PC-9 (cell line): ENCODE data around the gene DUSP10. TPM values are rescaled to one million over a fixed set of nuclear protein-coding genes. Genes with fewer than 3 reads are reported as not detected.

Experiments used
- BruUV-seq: library from RNA; stranded (reverse); fragments of 400-500 nt; replicated peaks from 2 replicates; lab custom pipeline; 2021; lab: Mats Ljungman, UMichigan
- CTCF ChIA-PET: fragments of 300-600 bp; sonication (Branson Sonifier 250); formaldehyde crosslinking; loops from one replicate; lab custom pipeline; 2022; ENCODE audit warnings: antibody characterized with exemption; lab: Charles Lee
- POLR2A ChIA-PET: fragments of 300-600 bp; sonication (Branson Sonifier 250); formaldehyde crosslinking; loops from one replicate; lab custom pipeline; 2022; ENCODE audit warnings: antibody characterized with exemption; ENCODE audit not compliant: unreplicated experiment; lab: Charles Lee
- DNase-seq, 2 experiments: peaks; one replicate each; pipeline versions ENCODE4 v3.0.0 to v3.0.0-alpha.2; 2015 to 2022; ENCODE audit warnings: mixed read lengths in 1 of 2
- H2AFZ ChIP-seq: fragments of 200-600 bp; sonication (generic); 2 replicates; pipeline ENCODE4 v1.8.1; 2017; ENCODE audit warnings: antibody characterized with exemption
- H3F3A ChIP-seq: fragments of 200-600 bp; sonication (generic); 2 replicates; pipeline ENCODE4 v1.8.1; 2017; ENCODE audit warnings: antibody characterized with exemption, mild to moderate bottlenecking, low read depth; ENCODE audit not compliant: insufficient read depth
- H3K27ac ChIP-seq: fragments of 200-600 bp; sonication (generic); 2 replicates; pipeline ENCODE4 v1.6.1; 2016; ENCODE audit warnings: mixed run types
- H3K27me3 ChIP-seq: fragments of 200-600 bp; sonication (generic); 2 replicates; pipeline ENCODE4 v1.6.1; 2016; ENCODE audit warnings: low read depth, mixed run types; ENCODE audit not compliant: insufficient read depth
- H3K36me3 ChIP-seq: fragments of 200-600 bp; sonication (generic); 2 replicates; pipeline ENCODE4 v1.6.1; 2016; ENCODE audit warnings: low read depth, mixed run types
- H3K4me1 ChIP-seq: fragments of 200-600 bp; sonication (generic); replicated peaks from 2 replicates; pipeline ENCODE4 v1.6.1; 2016; ENCODE audit warnings: mixed run types; ENCODE audit not compliant: insufficient read depth
- H3K4me2 ChIP-seq: fragments of 200-600 bp; sonication (generic); 2 replicates; pipeline ENCODE4 v1.6.1; 2017; ENCODE audit warnings: mixed run types
- H3K4me3 ChIP-seq: fragments of 200-600 bp; sonication (generic); 2 replicates; pipeline ENCODE4 v1.6.1; 2016; ENCODE audit warnings: mixed run types
- H3K79me2 ChIP-seq: fragments of 200-600 bp; sonication (generic); 2 replicates; pipeline ENCODE4 v1.6.1; 2017; ENCODE audit warnings: low read depth, mixed run types
- H3K9me2 ChIP-seq: fragments of 200-600 bp; sonication (generic); 2 replicates; pipeline ENCODE4 v1.8.1; 2017; ENCODE audit warnings: mild to moderate bottlenecking; ENCODE audit not compliant: insufficient read depth
- H3K9me3 ChIP-seq: fragments of 200-600 bp; sonication (generic); 2 replicates; pipeline ENCODE4 v1.8.1; 2016; ENCODE audit warnings: low read depth; ENCODE audit not compliant: insufficient read depth
- H4K20me1 ChIP-seq: fragments of 200-600 bp; sonication (generic); 2 replicates; pipeline ENCODE4 v1.8.1; 2017; ENCODE audit not compliant: insufficient read depth
- CTCF ChIP-seq: fragments of 200-600 bp; sonication (generic); conservative IDR thresholded peaks from 2 replicates; pipeline ENCODE4 v1.6.1; 2017; ENCODE audit warnings: mixed run types, antibody characterized with exemption, mild to moderate bottlenecking, moderate library complexity
- EZH2 ChIP-seq: fragments of 200-600 bp; sonication (generic); IDR thresholded peaks from 2 replicates; pipeline ENCODE4 v1.8.0; 2017; ENCODE audit warnings: antibody characterized with exemption, low read depth
- intact Hi-C: fragments of 100-400 bp; cut with micrococcal nuclease; formaldehyde crosslinking; loops from one replicate; pipeline ENCODE4 v1.10.0; 2022; ENCODE audit not compliant: unreplicated experiment
- total RNA-seq: library from RNA; stranded (reverse); gene quantifications from 2 replicates; pipeline ENCODE4 v1.2.3, GENCODE V29; 2021

Gene DUSP10
- total RNA-seq, 1 experiment from 2014 or later, result 7.0 TPM

GRCh38 chr1:221712776-221713431 lies 29.0 kb downstream of the DUSP10 start:
- H3K27me3 ChIP-seq, result no peaks in the 10 kb centered on the region
- ChIA-PET POLR2A (interaction anchor here (0.5 to 0.6 kb wide), 2 partner anchors 29 to 100 kb away, joined by 3 read pairs; partner anchors contain the start of gene DUSP10), CTCF (interaction anchor here (0.6 kb wide), 2 partner anchors 297 to 380 kb away, joined by 4 to 8 read pairs; no protein-coding TSS in a partner anchor)
- intact Hi-C loops, result no loop called here
- no peaks in the 10 kb centered on the region for H3K9me2 ChIP-seq
- TF ChIP-seq EZH2, result no peak
- TF ChIP-seq CTCF, result no peak
- DNase-seq, result no peak
- peaks cover 40% of the 10 kb centered on the region for H3K4me1 ChIP-seq
- H3K4me2 ChIP-seq, result no peak overlapping the region
- no peaks in the 10 kb centered on the region for H4K20me1 ChIP-seq
- no peak overlapping the region for H3K27ac ChIP-seq
- no TSS peak for BruUV-seq
- no peaks in the 10 kb centered on the region for H3F3A ChIP-seq
- H3K79me2 ChIP-seq, result peaks cover 26% of the 10 kb centered on the region; the same call in 1 of the 2 replicates
- H3K9me3 ChIP-seq, result no peaks in the 10 kb centered on the region
- H3K4me3 ChIP-seq, result no peak overlapping the region
- H3K36me3 ChIP-seq, result no peaks in the 10 kb centered on the region
- H2AFZ ChIP-seq, result no peak overlapping the region

- peak in 1 of 2 experiments; percentile 56 for DNase-seq
- no peaks in the 10 kb centered on the region for H3F3A ChIP-seq
- H2AFZ ChIP-seq, result no peak overlapping the region
- peaks cover 23% of the 10 kb centered on the region; the same call in 1 of the 2 replicates for H3K79me2 ChIP-seq
- H3K4me2 ChIP-seq, result no peak overlapping the region
- 0 out of 2 replicates have a peak overlapping the region, but pooled peaks have one; percentile 12 for H3K27ac ChIP-seq
- H3K9me3 ChIP-seq, result no peaks in the 10 kb centered on the region
- peaks cover 33% of the 10 kb centered on the region for H3K4me1 ChIP-seq
- CTCF ChIA-PET, result no interaction called here
- H3K4me3 ChIP-seq, result no peak overlapping the region
- no peaks in the 10 kb centered on the region for H3K27me3 ChIP-seq
- no peak for TF ChIP-seq EZH2
- no peak for TF ChIP-seq CTCF
- POLR2A ChIA-PET, result no interaction called here
- BruUV-seq, result no TSS peak
- no peaks in the 10 kb centered on the region for H4K20me1 ChIP-seq
- intact Hi-C loops, result no loop called here
- no peaks in the 10 kb centered on the region for H3K36me3 ChIP-seq
- no peaks in the 10 kb centered on the region for H3K9me2 ChIP-seq
Measured at GRCh38 chr1:221712198-221712684, 29.6 kb downstream of the DUSP10 start.

GRCh38 chr1:221711656-221712055 lies 30.2 kb downstream of the DUSP10 start:
- Histone ChIP-seq H3K9me3 (no peaks in the 10 kb centered on the region), H4K20me1 (no peaks in the 10 kb centered on the region), H3K27me3 (no peaks in the 10 kb centered on the region), H2AFZ (no peak overlapping the region), H3K4me3 (no peak overlapping the region), H3K79me2 (peaks cover 17% of the 10 kb centered on the region; the same call in 1 of the 2 replicates), H3K4me1 (peaks cover 28% of the 10 kb centered on the region), H3K27ac (0 out of 2 replicates have a peak overlapping the region, but pooled peaks have one; percentile 12), H3K4me2 (no peak overlapping the region), H3F3A (no peaks in the 10 kb centered on the region), H3K9me2 (no peaks in the 10 kb centered on the region), H3K36me3 (no peaks in the 10 kb centered on the region)
- no TSS peak for BruUV-seq
- no peak for TF ChIP-seq EZH2
- no peak for TF ChIP-seq CTCF
- DNase-seq, result no peak
- intact Hi-C loops, result no loop called here
- CTCF ChIA-PET, result no interaction called here
- POLR2A ChIA-PET, result interaction anchor here (0.7 kb wide), 1 partner anchor 53 kb away, joined by 13 read pairs; no protein-coding TSS in a partner anchor
